HUES6 (cell line): ENCODE data around the gene TMEM272.

ENCODE experiments used
- H3K27ac ChIP-seq: 2 replicates; pipeline ENCODE4 v1.7.0; 2013; ENCODE audit warnings: low read depth, mild to moderate bottlenecking, low read length, inconsistent platforms
- H3K27me3 ChIP-seq: 2 replicates; pipeline ENCODE4 v1.6.1; 2013; ENCODE audit warnings: low read length; ENCODE audit not compliant: control insufficient read depth, insufficient read depth
- H3K36me3 ChIP-seq: 2 replicates; pipeline ENCODE4 v1.6.1; 2013; ENCODE audit warnings: low read length; ENCODE audit not compliant: control insufficient read depth, insufficient read depth
- H3K4me1 ChIP-seq: 2 replicates; pipeline ENCODE4 v1.6.1; 2013; ENCODE audit warnings: low read length; ENCODE audit not compliant: control insufficient read depth, insufficient read depth
- H3K4me3 ChIP-seq: 2 replicates; pipeline ENCODE4 v1.5.1; 2013; ENCODE audit warnings: low read depth, low read length
- H3K9ac ChIP-seq: one replicate; pipeline ENCODE4 v1.6.1; 2013; ENCODE audit warnings: mild to moderate bottlenecking, low read length
- H3K9me3 ChIP-seq: 2 replicates; pipeline ENCODE4 v1.6.1; 2013; ENCODE audit warnings: low read depth, low read length; ENCODE audit not compliant: control insufficient read depth, insufficient read depth

TMEM272 gene

GRCh38 chr13:51849145-51850101 is 4.4 kb upstream of the TMEM272 start:
- Histone ChIP-seq H3K27ac (no peak overlapping the region), H3K27me3 (no peaks in the 10 kb centered on the region), H3K9me3 (peaks cover 8% of the 10 kb centered on the region), H3K4me3 (no peak overlapping the region), H3K36me3 (no peaks in the 10 kb centered on the region), H3K9ac (no peak overlapping the region), H3K4me1 (peaks cover 4% of the 10 kb centered on the region; the same call in 1 of the 2 replicates)

GRCh38 chr13:51848674-51849073 is 3.7 kb upstream of the TMEM272 start:
- no peaks in the 10 kb centered on the region for H3K36me3 ChIP-seq
- no peak overlapping the region for H3K4me3 ChIP-seq
- H3K9ac ChIP-seq, result no peak overlapping the region
- H3K27me3 ChIP-seq, result no peaks in the 10 kb centered on the region
- H3K27ac ChIP-seq, result no peak overlapping the region
- H3K4me1 ChIP-seq, result peaks cover 4% of the 10 kb centered on the region; the same call in 1 of the 2 replicates
- peaks cover 8% of the 10 kb centered on the region for H3K9me3 ChIP-seq

- H3K4me3 ChIP-seq, result no peak overlapping the region
- H3K27ac ChIP-seq, result no peak overlapping the region
- H3K4me1 ChIP-seq, result peaks cover 4% of the 10 kb centered on the region; the same call in 1 of the 2 replicates
- no peak overlapping the region for H3K9ac ChIP-seq
- no peaks in the 10 kb centered on the region for H3K27me3 ChIP-seq
- H3K9me3 ChIP-seq, result peaks cover 8% of the 10 kb centered on the region
- H3K36me3 ChIP-seq, result no peaks in the 10 kb centered on the region
Observed at GRCh38 chr13:51846756-51847155, 1.8 kb upstream of the TMEM272 start.

DNA sequence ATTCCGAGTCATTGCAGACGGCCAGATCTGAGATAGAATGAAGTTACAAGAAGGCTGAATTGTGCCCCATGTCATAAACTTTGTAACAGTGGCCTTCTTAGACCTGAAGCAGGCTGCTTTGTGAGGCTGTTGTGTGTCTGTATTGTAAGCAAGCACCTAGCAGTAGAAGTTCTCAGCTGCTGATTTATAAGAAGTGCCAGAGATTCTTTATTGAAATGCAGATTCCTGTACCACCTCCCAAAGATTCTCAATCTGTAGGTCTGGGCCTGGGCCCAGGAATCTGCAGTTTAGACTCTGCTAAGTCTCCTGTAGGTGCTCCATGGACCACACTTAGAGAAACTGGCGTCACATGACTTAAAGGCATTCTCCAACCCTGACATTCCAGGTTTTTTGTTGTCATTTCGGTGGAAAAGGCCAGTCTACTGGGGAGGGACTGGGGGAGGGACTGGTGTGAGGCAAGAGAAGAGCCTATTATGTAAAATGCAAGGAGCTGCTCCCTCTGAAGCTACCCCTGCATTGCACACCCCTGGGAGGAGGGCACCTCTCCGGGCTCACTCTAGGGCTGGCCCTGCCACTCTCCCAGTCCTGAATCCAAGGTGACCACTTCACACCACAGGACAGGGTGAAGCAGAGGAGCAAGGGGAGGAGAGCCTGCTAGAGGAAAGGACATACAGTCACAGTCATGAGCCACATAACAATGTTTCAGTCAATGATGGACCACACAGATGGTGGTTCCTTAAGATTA is 769 bp upstream of the TMEM272 start:
- H3K27me3 ChIP-seq, result no peaks in the 10 kb centered on the region
- H3K4me3 ChIP-seq, result peak overlapping the region; percentile 19; the same call in 1 of the 2 replicates
- H3K9ac ChIP-seq, result no peak overlapping the region
- peaks cover 4% of the 10 kb centered on the region; the same call in 1 of the 2 replicates for H3K4me1 ChIP-seq
- H3K27ac ChIP-seq, result no peak overlapping the region
- no peaks in the 10 kb centered on the region for H3K36me3 ChIP-seq
- peaks cover 8% of the 10 kb centered on the region for H3K9me3 ChIP-seq

DNA sequence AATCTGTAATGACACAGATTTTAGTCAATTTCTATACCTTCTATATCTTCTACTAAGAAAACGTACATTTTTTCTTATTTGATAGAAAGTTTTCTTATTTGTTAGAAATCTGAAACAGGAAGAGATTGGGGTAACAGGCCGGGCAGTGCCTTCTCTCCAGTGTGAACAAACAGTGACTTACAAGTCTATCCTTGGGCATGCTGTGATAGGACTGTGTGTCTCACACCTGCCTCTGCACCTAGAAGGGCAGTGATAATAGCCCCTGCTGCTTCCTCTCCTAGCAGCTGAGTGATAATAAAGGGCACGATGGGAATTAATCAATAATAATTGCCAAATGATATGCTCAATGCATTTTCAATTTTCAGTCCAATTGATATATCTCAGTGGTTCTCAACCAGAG is 1.4 kb downstream of the TMEM272 start:
- Histone ChIP-seq H3K36me3 (no peaks in the 10 kb centered on the region), H3K4me1 (peaks cover 4% of the 10 kb centered on the region; the same call in 1 of the 2 replicates), H3K27ac (no peak overlapping the region), H3K9ac (no peak overlapping the region), H3K27me3 (no peaks in the 10 kb centered on the region), H3K9me3 (peaks cover 8% of the 10 kb centered on the region), H3K4me3 (no peak overlapping the region)

DNA sequence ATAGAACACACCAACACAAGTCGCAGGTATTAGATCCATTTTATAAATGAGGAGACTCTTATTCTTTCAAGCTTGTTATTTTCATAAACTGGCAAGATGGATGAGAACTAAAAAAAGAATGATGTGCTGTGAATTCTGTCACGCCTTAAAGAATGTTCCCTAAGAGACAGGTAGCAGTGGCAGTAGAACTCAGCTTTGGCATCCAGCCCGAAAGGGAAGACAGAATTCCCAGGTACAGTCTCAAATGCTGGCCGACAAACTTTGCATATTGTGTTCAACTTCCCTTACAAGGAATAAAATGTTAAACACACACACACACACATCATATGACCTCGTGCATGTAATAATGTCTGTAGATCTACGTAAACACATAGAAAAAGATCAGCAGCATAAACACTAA is 3.2 kb downstream of the TMEM272 start:
- Histone ChIP-seq H3K9me3 (no peaks in the 10 kb centered on the region), H3K27ac (no peak overlapping the region), H3K27me3 (no peaks in the 10 kb centered on the region), H3K4me1 (peaks cover 4% of the 10 kb centered on the region; the same call in 1 of the 2 replicates), H3K9ac (no peak overlapping the region), H3K4me3 (no peak overlapping the region), H3K36me3 (no peaks in the 10 kb centered on the region)

DNA sequence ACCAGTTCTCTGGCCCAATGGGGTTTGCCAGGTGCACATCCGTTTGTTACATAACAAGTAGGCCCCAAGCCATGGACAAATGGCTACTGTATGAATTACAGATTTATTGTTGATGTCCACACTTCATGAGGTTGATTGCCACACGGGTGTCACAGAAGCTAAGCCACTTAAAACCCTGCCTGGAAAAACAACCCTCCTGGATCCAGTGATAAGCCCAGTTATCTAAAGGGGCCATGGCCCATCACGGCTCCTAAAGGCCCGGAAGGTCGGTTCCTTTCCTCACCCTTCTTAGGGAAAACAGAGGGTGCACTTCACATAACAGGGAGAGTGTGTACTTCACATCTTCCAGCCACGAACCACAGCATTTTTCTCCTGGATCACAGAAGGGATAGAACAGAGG is 4.1 kb downstream of the TMEM272 start:
- Histone ChIP-seq H3K4me3 (no peak overlapping the region), H3K4me1 (peaks cover 4% of the 10 kb centered on the region; the same call in 1 of the 2 replicates), H3K9ac (no peak overlapping the region), H3K36me3 (no peaks in the 10 kb centered on the region), H3K9me3 (no peaks in the 10 kb centered on the region), H3K27me3 (no peaks in the 10 kb centered on the region), H3K27ac (no peak overlapping the region)

DNA sequence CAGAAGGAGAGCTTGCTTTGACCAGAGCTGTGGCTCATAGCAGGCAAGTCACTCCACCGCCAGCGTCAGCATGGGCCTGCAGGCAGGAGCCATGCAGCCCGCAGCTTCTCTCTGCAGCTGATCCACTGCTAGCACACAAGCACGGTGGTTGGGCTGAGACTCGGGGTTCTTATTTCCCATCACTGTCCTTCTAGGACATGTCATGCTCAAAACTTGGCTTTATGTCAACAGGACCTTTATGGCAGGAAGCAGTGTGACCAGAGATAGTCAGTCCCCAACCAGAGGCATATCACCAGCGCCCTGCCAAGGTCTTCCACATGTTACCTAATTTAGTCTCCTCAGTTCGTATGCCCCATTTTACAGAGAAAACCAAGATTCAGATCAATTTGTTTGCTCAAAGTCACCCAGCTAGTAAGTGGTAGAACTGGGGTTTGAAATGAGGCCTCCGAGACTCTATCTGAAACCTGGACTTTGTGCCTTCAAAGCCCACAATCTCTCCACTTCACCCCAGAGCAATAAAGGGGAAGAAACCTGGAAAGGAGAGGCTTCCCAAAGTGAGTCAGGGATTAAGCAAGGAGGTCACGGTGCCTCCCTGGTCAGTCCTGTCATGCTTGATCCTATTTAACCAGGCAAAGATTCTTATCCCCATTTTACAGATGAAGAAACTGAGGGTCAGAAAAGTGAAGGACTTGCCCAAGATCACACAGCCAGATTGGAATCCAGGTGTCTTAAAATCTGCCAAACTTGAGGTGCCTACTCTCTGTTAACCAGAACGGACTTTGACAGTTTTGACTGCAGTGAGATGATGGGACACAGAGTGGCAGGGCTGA is 5.1 kb downstream of the TMEM272 start:
- Histone ChIP-seq H3K27me3 (no peaks in the 10 kb centered on the region), H3K27ac (no peak overlapping the region), H3K36me3 (no peaks in the 10 kb centered on the region), H3K9me3 (no peaks in the 10 kb centered on the region), H3K4me1 (no peaks in the 10 kb centered on the region), H3K9ac (no peak overlapping the region), H3K4me3 (no peak overlapping the region)

GRCh38 chr13:51838240-51838846 is 6.6 kb downstream of the TMEM272 start:
- no peak overlapping the region for H3K9ac ChIP-seq
- no peaks in the 10 kb centered on the region for H3K9me3 ChIP-seq
- H3K27me3 ChIP-seq, result no peaks in the 10 kb centered on the region
- no peak overlapping the region for H3K4me3 ChIP-seq
- H3K4me1 ChIP-seq, result no peaks in the 10 kb centered on the region
- H3K36me3 ChIP-seq, result no peaks in the 10 kb centered on the region
- no peak overlapping the region for H3K27ac ChIP-seq

DNA sequence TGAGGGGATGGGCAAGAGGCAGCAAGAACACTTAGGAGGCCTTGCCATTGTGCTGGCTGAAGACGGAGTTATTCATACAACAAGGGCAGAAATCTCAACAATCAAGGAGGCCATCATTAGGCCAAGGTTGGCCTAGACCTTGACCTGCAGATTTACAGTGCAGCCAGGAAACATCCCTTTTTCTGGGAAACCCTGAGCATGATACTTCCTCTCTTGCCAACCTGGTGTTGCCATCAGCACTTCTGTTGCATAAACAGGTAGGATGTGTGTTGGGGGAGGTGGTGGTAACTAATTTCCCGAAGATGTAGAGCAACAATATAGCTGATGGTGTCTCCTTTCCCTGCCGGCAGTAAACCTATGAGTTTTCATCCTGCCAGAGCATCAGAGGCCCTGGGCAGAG is 8.0 kb downstream of the TMEM272 start:
- Histone ChIP-seq H3K27ac (no peak overlapping the region), H3K9ac (no peak overlapping the region), H3K27me3 (no peaks in the 10 kb centered on the region), H3K4me1 (no peaks in the 10 kb centered on the region), H3K36me3 (no peaks in the 10 kb centered on the region), H3K4me3 (no peak overlapping the region), H3K9me3 (no peaks in the 10 kb centered on the region)
